Measurements from ENCODE around the gene CCNQ.

CCNQ gene

DNA sequence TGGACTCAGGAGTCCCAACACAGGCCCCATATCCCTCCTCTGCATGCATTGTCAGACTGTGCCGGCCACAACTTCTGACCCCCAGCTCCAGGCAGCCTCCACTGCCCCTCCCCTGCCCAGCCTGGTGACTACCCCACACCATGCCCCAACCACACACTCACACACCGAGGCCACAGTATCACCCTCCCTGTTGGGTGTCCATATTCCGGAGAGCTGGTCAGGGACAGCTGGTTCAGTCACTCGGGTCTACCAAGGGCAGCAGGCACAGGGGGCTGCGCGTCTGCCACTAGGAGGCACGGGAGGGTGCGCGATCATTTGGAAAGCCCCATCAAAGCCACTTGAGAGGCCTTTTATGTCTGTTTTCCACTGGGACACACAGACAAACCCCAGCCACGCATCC is 26.3 kb downstream of the CCNQ start:
- no peak for DNase-seq

DNA sequence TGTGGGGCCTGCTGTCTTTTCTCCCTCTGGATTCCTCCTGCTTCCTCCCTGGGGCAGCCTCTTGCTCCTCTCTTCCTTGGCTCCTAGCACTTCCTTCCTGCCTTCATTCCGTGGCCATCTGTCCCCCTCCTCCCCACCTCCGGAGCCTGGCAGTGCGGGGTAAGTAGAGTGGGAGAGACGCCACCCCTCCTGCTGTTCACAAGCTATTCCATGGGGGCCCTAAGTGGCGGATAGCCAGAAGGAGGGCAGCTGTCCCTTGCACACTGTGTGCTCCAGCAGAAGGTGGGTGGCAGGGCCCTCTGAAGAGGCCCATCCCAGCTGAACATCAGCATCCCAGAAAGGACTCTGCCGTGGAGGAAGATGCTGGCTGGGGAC is 27.4 kb downstream of the CCNQ start:
- DNase-seq, result no peak

- no peak for DNase-seq
Observed at GRCh38 chrX:153569475-153569874, 29.5 kb downstream of the CCNQ start.

GRCh38 chrX:153568451-153569011 is 30.4 kb downstream of the CCNQ start:
- no peak for DNase-seq

GRCh38 chrX:153565996-153566580 is 32.9 kb downstream of the CCNQ start:
- DNase-seq, result no peak

- no peak for DNase-seq
Observed at GRCh38 chrX:153564047-153564606, 34.8 kb downstream of the CCNQ start.

- DNase-seq, result no peak
Observed at GRCh38 chrX:153562546-153562945, 36.4 kb downstream of the CCNQ start.

GRCh38 chrX:153561337-153561736 is 37.6 kb downstream of the CCNQ start:
- DNase-seq, result no peak

GRCh38 chrX:153560466-153560865 is 38.5 kb downstream of the CCNQ start:
- no peak for DNase-seq

DNA sequence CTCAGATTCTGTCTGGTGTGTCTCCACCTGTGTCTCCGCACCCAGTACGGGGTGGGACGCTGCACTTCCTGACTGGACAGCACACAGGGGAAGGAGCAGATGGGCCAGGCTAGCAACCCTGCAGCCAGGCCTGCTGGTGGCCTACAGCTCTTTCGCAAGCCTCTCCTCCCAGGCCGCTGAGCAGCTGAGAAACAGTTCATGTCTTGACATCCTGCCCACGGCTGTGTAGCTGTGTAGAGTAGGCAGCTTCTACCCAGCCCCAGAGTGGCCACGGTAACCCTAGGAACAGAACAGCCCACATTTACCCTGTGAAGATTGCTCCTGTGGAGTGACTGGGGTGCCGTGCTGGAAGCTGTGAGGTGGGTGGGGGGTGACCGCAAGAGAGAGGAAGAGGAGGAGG is 38.9 kb downstream of the CCNQ start:
- DNase-seq, result no peak

- DNase-seq, result no peak
Observed at GRCh38 chrX:153557618-153558355, 41.2 kb downstream of the CCNQ start.

- DNase-seq, result no peak
Observed at GRCh38 chrX:153556767-153557166, 42.2 kb downstream of the CCNQ start.

DNA sequence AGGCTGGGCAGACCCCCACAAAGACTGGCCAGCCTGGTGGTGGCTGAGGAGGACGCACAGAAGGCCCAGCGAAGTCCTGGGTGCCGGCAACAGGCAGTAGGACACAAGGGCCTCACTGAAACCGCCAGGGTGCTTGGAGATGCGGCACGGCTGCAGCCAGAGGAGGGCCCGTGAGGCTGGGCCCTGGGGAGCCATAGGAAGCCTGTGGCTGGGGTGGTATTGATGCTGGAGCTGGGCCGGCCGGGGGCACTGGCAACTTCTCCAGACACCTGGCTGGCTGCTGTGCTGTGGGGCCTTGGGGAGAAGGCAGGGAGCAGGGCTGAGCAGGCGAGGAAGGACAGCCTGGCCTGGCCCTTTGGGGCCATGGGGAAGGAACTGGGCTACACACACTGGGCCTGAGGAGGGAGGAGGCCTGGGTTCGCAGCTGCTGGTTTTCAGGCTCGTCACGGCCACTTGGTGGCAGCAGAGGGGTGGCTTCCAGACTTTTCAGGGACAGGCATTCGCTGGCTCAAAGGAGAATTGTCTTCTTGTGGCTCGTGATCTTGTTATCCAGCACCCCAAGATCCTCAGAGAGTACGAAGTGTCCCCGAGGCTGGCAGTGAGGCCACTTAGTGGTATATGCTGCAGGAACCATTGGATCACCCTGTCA is 44.3 kb downstream of the CCNQ start:
- DNase-seq, result no peak

DNA sequence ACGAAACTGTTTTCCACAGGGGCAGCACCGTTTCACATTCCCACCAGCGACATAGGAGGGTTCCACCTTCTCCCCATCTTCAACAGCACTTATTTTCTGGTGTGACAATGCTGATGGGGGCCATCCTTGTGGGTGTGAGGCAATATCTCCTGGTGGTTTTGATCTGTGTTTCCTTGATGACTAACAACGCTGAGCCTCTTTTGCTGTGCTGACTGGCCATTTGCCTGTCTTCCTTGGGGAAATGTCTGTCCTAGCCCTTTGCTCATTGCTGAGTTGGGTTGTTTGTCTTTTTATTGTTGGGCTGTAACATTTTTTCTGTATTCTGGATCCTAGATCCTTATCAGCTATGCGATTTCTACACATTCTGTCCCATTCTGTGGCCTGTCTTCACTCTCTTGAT is 47.8 kb downstream of the CCNQ start:
- no peak for DNase-seq

DNA sequence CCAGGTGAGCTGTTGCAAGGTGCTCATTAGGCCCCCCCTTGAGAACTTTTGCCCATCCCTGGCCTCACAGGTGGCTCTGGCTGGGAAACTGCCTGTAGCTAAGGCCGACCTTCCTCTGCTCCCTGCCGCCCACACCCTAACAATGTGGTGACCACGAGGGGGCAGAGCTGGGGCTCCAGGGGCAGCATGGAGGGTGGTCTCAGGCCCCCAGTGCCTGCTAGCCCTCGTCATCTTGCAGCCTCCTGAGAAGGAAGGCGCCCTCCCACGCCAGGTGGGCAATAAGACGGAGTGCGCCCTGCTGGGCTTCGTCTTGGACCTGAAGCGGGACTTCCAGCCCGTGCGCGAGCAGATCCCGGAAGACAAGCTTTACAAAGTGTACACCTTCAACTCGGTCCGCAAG is 49.1 kb downstream of the CCNQ start:
- no peak for DNase-seq

DNA sequence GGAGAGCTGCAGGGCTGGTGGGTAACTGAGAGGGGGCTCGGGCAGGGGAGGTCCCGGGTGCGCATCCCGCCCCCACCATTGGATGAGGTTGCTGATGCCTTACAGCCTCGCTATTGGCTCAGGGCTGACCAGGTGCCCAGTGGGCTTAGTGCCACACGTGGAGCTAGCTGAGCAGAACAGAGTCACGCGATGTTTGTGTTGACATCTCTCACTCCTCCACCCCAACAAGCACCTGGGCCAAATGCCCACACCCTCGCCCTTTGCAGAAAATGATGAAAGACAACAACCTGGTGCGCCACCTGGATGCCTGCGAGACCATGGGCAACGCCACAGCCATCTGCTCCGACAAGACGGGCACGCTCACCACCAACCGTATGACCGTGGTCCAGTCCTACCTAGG is 49.7 kb downstream of the CCNQ start:
- DNase-seq, result no peak

DNA sequence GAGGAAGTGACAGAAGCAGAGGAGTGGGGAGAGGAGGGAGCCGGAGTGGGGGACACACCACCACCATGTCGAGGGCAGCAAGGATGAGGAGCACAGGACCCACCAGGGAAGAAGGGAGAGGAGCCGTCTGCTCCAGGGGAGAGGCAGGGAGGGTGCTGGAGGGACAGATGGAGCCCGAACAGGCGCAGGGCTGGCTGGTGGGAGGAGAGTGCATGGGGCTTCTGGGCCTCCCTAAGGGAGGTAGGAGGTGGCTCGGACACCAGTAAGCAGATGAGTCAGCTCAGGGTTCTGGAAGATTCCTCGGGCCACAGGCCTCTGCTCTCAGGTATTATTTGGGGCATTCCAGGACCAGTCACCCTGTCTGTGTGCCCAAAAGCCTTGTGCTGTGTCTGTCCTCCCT is 51.7 kb downstream of the CCNQ start:
- DNase-seq, result no peak

DNA sequence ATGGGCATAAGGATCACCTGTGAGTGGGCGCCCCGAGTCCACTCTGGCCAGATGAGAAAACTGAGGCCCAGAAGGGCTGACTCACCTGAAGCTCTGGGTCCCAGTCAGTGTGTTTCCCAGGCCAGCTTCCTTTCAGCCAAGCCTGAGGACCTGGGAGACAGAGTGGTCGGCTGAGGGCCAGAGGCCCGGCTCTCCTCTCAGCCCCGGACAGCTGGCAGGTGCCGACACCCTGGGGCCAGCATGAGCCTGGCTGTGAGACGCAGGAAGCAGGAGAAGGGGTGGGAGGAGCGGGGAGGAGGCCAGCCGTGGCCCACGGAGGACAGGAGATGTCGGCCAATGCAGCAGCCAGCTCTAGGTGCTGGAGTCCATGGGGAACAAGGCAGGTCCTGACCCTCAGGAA is 52.6 kb downstream of the CCNQ start:
- no peak for DNase-seq

DNA sequence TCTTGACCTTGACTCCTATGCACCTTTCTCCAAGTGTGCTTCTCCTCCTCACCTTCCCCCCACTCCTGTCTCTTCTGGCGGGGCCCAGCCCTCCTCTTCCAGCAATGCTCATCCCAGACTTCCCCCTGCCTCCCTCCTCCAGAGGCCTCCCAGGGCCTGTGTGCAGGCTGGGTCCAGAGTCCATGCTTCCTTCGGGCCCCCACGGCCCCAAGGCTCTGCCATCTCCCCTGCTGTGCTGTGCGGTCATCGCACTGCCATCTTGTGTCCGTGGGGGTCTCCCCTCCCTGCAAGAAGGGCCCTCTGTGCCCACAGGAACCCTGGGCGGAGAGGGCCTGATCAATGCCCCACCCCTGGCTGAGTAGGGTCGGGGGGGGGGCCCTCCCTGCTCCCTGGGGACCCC is 54.2 kb downstream of the CCNQ start:
- DNase-seq, result no peak

GRCh38 chrX:153539979-153540358 is 59.0 kb downstream of the CCNQ start:
- no peak for DNase-seq

- no peak for DNase-seq
Observed at GRCh38 chrX:153539171-153539978, 59.6 kb downstream of the CCNQ start.

DNA sequence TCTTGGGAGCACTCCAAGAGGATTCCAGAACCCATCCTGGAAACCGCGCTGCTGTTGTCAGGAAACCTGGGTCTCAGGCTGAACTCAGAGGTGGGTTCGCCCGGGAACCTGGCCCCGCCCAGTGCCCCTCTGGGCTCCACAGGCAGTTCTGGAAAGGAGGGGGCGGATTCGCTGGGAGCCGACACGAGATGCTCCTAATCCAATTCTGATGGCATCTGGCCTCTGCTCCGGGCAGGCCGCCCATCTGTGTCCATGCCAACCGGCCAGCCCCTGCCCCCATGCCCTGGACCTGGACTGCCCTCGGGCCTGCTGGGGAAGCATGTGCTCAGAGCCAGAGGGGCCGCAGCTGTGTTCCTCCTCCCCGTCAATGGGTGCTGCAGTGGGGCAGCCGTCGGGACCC is 60.5 kb downstream of the CCNQ start:
- DNase-seq, result no peak
